GM21515 (cell line): Measurements from ENCODE around the gene OR9Q1.

Source experiments
- ATAC-seq: cut with Tn5 transposase; IDR thresholded peaks from one replicate; pipeline ENCODE4 v1.9.1; 2021; ENCODE audit not compliant: unreplicated experiment

The OR9Q1 gene

GRCh38 chr11:58227956-58228615, 204.4 kb downstream of the OR9Q1 start:
- ATAC-seq: no peak
